CD4-positive, alpha-beta T cell treated with Interleukin-4 for 4 hours (primary cell): Measurements from ENCODE around the gene LRRC47.
"Not testable (repeated sequence)": the region's sequence is repeated elsewhere in the genome, so short reads cannot be mapped to it uniquely, and the experiment has no call there.

Source experiments
- DNase-seq: peaks from one replicate; pipeline ENCODE4 v3.0.0-alpha.2; 2020

Gene LRRC47

GRCh38 chr1:3771108-3772026, 24.9 kb downstream of the LRRC47 start:
- DNase-seq: no peak

GRCh38 chr1:3770047-3770765, 26.1 kb downstream of the LRRC47 start:
- DNase-seq: no peak

DNA sequence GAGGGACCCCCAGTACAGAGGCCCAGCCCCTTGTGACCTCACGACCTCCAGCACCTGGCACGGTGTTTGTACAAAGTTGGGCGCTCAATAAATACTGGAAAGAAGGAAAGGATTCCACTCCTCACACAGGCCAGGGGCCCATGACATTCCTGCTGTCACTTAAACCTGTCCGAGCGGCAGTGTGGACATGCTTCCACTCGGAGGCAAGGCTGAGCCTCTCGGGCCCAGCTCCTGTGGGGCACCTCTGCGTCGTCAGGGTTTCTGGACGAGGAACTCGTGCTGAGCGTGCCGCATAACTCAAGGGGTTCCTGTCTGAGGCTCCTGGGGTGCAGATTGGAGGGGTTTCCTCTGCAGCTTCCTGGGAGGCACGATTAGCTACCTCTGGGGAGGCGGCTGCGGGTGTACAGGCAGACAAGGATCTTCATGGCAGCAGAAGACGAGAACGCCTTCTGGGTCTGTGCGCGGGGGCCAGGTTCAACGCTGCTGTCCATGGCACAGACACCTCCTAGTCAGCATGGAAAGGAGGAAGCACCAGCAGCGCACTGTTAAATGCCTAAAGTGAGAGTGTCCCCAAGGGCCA, 27.4 kb downstream of the LRRC47 start:
- no peak for DNase-seq

DNA sequence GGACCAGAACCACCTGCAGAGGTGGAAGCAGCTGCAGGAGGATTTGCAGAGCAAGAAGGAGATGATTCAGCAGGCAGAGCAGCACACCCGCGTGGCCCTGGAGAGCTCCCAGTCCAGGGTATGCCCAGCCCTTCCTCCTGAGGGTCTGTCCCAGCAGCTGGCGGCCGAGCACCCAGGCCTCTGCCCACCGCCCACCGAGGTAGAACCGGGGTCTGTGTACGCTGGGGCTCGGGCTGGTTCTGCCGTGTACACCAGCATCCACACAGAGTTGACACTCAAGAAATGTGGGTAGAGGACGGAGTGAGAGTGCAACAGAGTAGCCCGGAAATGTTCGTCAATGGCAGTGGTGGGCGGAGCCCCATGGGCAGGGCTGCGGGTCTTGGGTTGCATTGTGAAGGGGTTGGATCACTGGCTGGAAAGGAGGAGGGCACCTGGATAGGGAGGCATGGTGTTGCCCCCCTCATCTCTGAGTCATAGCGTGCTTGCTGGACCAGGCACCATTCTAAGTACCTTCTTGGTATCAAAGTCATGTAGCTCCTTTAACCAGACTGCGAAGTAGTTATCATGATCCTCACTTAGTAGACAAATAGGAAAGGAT, 28.9 kb downstream of the LRRC47 start:
- DNase-seq: no peak

DNA sequence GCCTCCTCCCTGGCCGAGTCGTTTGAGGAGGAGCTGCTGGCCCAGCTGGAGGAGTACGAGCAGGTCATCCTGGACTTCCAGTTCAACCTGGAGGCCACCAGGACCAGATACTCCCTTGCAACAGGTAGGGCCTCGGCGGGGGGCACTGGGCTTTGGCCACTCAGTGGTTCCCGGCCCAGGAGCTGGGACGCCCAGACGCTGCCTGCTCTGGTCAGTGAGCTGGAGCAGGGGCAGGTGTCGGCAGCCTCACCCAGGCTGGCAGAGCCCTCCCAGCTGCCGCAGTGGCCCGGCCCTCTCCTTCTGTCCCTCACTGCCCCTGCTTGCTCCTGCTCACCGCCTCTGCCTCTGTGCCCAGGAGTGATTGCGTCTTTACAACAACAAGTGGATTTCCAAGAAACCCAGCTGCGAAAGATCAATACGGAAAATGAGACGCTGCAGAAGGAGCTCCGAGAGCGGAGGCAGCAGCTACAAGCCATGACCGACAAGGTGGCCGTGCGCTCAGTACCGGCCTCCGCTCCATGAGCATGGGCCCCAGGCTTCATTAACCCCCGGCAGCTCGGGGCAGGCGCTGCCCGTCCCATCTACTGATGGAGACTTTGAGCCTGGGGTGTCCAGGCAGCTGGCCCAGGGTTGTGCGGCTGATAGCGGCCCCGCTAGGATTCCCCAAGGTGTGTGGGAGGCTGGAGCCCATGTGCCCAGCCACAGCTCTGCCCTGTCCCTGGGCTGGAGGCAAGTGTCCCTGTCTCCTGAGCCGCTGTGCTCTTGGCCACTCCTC, 32.8 kb downstream of the LRRC47 start:
- DNase-seq: no peak

- DNase-seq: no peak
Measured at GRCh38 chr1:3762873-3763228, 33.4 kb downstream of the LRRC47 start.

GRCh38 chr1:3762151-3762872, 34.0 kb downstream of the LRRC47 start:
- DNase-seq: no peak

DNA sequence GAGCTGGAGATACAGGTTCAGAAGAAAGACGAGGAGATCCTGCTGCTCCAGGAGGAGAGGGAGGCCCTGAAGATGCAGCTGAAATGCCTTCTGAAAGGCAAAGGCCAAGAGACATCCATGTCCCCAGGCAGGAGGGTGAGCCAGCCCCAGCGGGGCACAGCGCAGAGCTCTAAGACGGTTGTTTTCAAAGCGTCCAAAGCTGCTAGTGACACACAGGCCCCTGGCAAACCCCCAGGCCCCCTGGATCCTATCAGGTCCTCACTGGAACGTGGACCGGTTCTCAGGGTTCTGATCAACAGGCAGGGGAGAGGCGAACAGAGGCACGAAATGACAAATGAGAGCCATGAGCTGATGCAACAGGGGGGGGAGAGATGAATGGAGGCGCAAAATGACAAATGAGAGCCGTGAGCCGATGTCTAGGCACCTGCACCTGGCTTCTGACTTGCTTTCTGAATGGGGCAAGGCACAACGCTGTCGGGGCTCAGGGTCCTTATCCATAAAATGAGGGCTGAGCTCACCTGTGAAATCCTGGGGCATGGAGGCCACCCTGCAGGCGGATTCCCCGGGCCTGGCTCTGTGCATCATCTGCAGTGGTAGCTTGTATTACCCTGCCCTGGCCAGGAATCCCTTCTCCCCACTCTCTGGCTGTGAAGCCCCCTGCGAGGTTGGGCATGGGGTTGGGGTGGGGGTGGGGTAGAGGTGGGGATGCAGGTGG, 34.8 kb downstream of the LRRC47 start:
- no peak for DNase-seq

GRCh38 chr1:3759796-3760195, 36.5 kb downstream of the LRRC47 start:
- no peak for DNase-seq

- no peak for DNase-seq
Measured at GRCh38 chr1:3759164-3759563, 37.1 kb downstream of the LRRC47 start.

DNA sequence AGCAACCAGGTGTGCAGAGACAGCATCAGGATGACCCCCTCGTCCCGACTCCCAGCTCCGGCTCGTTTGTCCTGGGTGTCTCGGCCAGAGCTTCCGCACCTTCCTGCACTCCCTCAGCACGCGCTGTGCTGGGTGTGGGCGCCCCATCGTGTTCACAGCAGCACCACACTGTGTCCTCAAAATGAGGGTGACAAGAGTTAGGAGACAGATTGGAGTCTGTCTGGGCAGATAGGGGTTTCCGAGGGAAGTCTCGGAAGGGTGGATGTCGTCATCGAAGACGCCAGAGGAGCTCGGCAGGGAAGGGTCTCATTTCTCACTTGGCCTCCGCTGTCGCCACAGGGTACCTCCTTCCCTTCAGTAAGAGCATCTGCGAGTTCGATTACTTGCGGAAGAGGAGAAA, 39.9 kb downstream of the LRRC47 start:
- no peak for DNase-seq

GRCh38 chr1:3753656-3754454, 42.4 kb downstream of the LRRC47 start:
- no peak for DNase-seq

DNA sequence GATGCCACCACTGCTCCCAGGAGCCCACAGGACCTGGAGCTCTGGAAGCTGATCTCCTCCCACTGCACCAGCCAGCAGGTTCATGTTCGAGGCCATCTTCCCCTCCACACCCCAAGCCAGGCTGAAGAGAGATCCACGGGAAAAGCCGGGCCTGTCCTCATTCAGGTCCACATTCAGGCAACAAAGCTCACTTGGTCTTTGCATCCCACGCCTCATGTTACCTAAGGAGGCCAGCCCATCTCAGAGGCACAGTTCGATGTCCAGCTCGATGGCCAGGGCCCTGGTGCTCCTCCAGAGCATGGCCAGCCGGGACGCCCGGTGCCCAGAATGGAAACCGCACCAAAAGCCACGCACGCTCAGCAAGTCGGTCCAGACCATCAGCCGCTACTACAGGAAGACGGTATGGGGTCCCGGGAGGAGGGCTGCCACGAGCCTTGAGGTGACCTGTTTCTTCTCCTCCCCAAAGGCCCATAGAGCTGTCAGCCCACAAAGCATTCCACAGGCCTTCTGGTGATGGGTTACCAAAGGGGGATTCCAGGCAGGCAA, 43.8 kb downstream of the LRRC47 start, which contains the start of gene CCDC27:
Gene CCDC27 (plus strand): TSS at position 51 of the 546 bp plus-strand sequence. CDS start 32 bp downstream, at position 83.
- DNase-seq: no peak

- no peak for DNase-seq
Measured at GRCh38 chr1:3750741-3751140, 45.6 kb downstream of the LRRC47 start.

- DNase-seq: no peak
Measured at GRCh38 chr1:3749512-3749911, 46.8 kb downstream of the LRRC47 start.

- not testable (repeated sequence) for DNase-seq
Measured at GRCh38 chr1:3748316-3748900, 47.9 kb downstream of the LRRC47 start.

GRCh38 chr1:3747903-3748302, 48.4 kb downstream of the LRRC47 start:
- no peak for DNase-seq

GRCh38 chr1:3747522-3747848, 48.8 kb downstream of the LRRC47 start:
- no peak for DNase-seq

GRCh38 chr1:3746830-3747521, 49.3 kb downstream of the LRRC47 start:
- peak; percentile 85 for DNase-seq
